ENCODE results near the gene GTF3A. TPM values are rescaled to one million over a fixed set of nuclear protein-coding genes. Genes with fewer than 3 reads are reported as not detected.

GTF3A gene
- total RNA-seq, 1 experiment from 2014 or later = 159 TPM

DNA sequence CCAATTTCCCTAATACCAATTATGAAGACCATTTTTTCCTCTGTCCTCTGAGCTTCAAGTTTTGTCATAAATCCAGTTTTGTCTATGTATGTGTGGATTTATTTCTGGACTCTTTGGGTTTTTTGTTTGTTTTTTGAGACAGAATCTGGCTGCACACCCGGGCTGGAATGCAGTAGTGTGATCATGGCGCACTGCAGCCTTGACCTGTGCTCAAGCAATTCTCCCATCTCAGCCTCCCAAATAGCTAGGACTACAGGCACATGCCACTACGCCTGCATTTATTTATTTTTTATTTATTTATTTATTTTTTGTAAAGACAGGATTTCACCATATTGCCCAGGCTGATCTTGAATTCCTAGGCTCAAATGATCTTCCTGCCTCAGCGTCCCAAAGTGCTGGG, 45.3 kb upstream of the GTF3A start:
- TF ChIP-seq, protein P1, sequence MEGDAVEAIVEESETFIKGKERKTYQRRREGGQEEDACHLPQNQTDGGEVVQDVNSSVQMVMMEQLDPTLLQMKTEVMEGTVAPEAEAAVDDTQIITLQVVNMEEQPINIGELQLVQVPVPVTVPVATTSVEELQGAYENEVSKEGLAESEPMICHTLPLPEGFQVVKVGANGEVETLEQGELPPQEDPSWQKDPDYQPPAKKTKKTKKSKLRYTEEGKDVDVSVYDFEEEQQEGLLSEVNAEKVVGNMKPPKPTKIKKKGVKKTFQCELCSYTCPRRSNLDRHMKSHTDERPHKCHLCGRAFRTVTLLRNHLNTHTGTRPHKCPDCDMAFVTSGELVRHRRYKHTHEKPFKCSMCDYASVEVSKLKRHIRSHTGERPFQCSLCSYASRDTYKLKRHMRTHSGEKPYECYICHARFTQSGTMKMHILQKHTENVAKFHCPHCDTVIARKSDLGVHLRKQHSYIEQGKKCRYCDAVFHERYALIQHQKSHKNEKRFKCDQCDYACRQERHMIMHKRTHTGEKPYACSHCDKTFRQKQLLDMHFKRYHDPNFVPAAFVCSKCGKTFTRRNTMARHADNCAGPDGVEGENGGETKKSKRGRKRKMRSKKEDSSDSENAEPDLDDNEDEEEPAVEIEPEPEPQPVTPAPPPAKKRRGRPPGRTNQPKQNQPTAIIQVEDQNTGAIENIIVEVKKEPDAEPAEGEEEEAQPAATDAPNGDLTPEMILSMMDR (IDR thresholded peaks at IDR 0.05; ENCODE audit: unreplicated experiment) = no peak
- BruUV-seq (replicated peaks) = no TSS peak
- no peaks in the 10 kb centered on the region for H3K4me1 Mint-ChIP-seq (ENCODE audit: insufficient read depth, unreplicated experiment)
- H3K36me3 Mint-ChIP-seq (ENCODE audit: insufficient read depth, unreplicated experiment) = peaks cover 6% of the 10 kb centered on the region
- H3K4me3 Mint-ChIP-seq (ENCODE audit: unreplicated experiment) = no peak overlapping the region
- no peaks in the 10 kb centered on the region for H3K27me3 Mint-ChIP-seq (ENCODE audit: insufficient read depth, unreplicated experiment)
- H3K27ac Mint-ChIP-seq (ENCODE audit: low read depth, unreplicated experiment) = no peak overlapping the region
- DNase-seq (ENCODE audit: unreplicated experiment) = no peak
- intact Hi-C loops (cut with micrococcal nuclease) = loop anchor here (10.0 kb wide), 1 partner anchor 576 kb away; no protein-coding TSS in a partner anchor
- ChIA-PET POLR2A (interaction anchor here (0.6 to 1.0 kb wide), 3 partner anchors 9 to 45 kb away, joined by 3 to 4 read pairs (median 3); partner anchors contain the start of gene GTF3A), CTCF (interaction anchor here (0.5 to 1.7 kb wide), 12 partner anchors 17 to 1029 kb away, joined by 3 to 6 read pairs (median 3); no protein-coding TSS in a partner anchor)
- H3K9me3 Mint-ChIP-seq (ENCODE audit: unreplicated experiment) = no peaks in the 10 kb centered on the region

DNA sequence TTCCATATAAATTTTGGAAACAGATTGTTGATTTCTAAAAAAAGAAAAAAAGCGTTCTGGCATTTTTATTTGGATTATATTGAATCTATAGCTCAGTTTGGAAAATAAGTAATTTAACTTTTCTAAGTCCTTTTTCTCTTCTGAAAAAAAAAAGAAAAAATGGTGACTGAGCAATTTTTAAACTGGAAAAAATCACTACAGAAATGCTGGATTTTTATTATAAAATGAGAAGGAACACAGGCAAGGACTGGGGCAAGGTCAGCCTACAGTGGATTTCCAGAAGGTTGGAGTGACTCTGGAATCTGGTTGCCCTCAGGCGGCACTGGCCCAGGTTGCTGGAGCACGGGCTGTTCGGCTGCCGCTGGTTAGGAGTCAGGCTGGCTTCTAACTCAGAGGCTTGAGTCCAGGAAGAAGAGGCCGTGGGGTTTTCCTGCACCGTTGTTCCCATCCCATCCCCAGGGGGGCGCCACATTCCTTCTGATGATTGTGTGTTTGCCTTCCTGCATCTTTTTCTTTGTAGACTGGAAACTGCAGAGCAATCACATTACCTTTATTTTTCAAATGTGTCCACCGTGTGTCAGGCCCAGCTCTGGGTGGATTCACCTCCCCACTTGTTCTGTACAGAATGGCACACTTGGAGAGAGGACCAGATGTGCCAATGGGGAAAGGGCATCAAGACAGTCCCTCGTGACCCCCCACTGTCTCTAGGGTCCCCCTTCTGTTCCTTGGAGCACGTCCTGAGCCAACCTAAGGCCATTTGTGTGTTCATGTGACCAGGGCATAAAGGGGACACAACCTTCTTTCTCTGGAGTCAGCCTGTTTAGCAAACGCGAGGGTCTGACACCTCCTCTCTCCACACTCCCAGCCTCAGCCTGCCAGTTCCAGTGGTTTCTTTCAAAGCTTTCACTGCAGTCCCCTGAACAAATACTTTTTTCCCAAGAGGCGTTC, 44.5 kb upstream of the GTF3A start:
- BruUV-seq (replicated peaks) = no TSS peak
- Mint-ChIP-seq H3K27ac (ENCODE audit: low read depth, unreplicated experiment) (no peak overlapping the region), H3K9me3 (ENCODE audit: unreplicated experiment) (no peaks in the 10 kb centered on the region), H3K36me3 (ENCODE audit: insufficient read depth, unreplicated experiment) (peaks cover 6% of the 10 kb centered on the region), H3K27me3 (ENCODE audit: insufficient read depth, unreplicated experiment) (no peaks in the 10 kb centered on the region), H3K4me1 (ENCODE audit: insufficient read depth, unreplicated experiment) (no peaks in the 10 kb centered on the region), H3K4me3 (ENCODE audit: unreplicated experiment) (no peak overlapping the region)
- ChIA-PET POLR2A (interaction anchor here (0.9 to 1.0 kb wide), 2 partner anchors 9 to 44 kb away, joined by 3 to 4 read pairs; partner anchors contain the start of gene GTF3A), CTCF (interaction anchor here (0.6 to 1.7 kb wide), 18 partner anchors 18 to 1976 kb away, joined by 3 to 7 read pairs (median 3); no protein-coding TSS in a partner anchor)
- peak; percentile 75 for DNase-seq (ENCODE audit: unreplicated experiment)
- intact Hi-C loops (cut with micrococcal nuclease) = loop anchor here (10.0 kb wide), 1 partner anchor 575 kb away; no protein-coding TSS in a partner anchor
- TF ChIP-seq, protein P1 (IDR thresholded peaks at IDR 0.05; ENCODE audit: unreplicated experiment) = peak; percentile 52

DNA sequence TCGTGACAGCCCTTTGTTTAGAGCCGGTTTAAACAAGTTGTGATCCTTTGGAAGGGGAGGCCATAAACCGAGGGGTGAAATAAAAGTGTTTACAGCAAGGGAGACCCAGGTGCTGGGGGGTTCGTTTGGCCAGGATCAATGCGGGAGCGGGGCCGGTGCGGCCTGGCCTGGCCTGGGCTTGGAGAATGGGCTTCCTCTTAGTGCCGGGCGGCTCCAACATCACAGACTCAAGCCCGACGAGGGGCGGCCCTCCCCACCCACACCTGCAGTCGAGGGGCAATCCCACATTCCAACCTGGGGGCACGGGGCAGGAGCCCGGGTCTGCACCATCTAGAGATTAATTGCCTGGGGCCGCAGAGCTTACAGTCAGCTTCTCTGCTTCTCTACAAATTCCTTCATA, 42.8 kb upstream of the GTF3A start:
- intact Hi-C loops (cut with micrococcal nuclease) = no loop called here
- ChIA-PET POLR2A (no interaction called here), CTCF (interaction anchor here (0.6 to 1.5 kb wide), 3 partner anchors 20 to 434 kb away, joined by 3 to 7 read pairs (median 6); no protein-coding TSS in a partner anchor)
- no peaks in the 10 kb centered on the region for H3K4me1 Mint-ChIP-seq (ENCODE audit: insufficient read depth, unreplicated experiment)
- no peak overlapping the region for H3K27ac Mint-ChIP-seq (ENCODE audit: low read depth, unreplicated experiment)
- BruUV-seq (replicated peaks) = no TSS peak
- no peak for DNase-seq (ENCODE audit: unreplicated experiment)
- H3K4me3 Mint-ChIP-seq (ENCODE audit: unreplicated experiment) = no peak overlapping the region
- TF ChIP-seq, protein P1 (IDR thresholded peaks at IDR 0.05; ENCODE audit: unreplicated experiment) = no peak
- H3K36me3 Mint-ChIP-seq (ENCODE audit: insufficient read depth, unreplicated experiment) = no peaks in the 10 kb centered on the region
- H3K27me3 Mint-ChIP-seq (ENCODE audit: insufficient read depth, unreplicated experiment) = no peaks in the 10 kb centered on the region
- H3K9me3 Mint-ChIP-seq (ENCODE audit: unreplicated experiment) = no peaks in the 10 kb centered on the region
